MM.1S (cell line): Measurements from ENCODE around the gene BTD.
"Not testable (repeated sequence)": the region's sequence is repeated elsewhere in the genome, so short reads cannot be mapped to it uniquely, and the experiment has no call there.

Source experiments
- DNase-seq: peaks from one replicate; pipeline ENCODE4 v3.0.0-alpha.2; 2015
- H2AFZ ChIP-seq: fragments of 300-600 bp; sonication (generic); 2 replicates; pipeline ENCODE4 v1.6.0; 2016; ENCODE audit warnings: antibody characterized with exemption, low read length
- H3F3A ChIP-seq: fragments of 300-600 bp; sonication (generic); 2 replicates; pipeline ENCODE4 v1.6.1; 2016; ENCODE audit warnings: mild to moderate bottlenecking, antibody characterized with exemption, low read length, moderate library complexity, mixed read lengths; ENCODE audit not compliant: insufficient read depth
- H3K27ac ChIP-seq: fragments of 300-600 bp; sonication (generic); 2 replicates; pipeline ENCODE4 v1.5.1; 2016; ENCODE audit warnings: mild to moderate bottlenecking, low read length
- H3K27me3 ChIP-seq: fragments of 300-600 bp; sonication (generic); replicated peaks from 2 replicates; pipeline ENCODE4 v1.6.0; 2016; ENCODE audit warnings: low read length; ENCODE audit not compliant: insufficient read depth
- H3K36me3 ChIP-seq: fragments of 300-600 bp; sonication (generic); replicated peaks from 2 replicates; pipeline ENCODE4 v1.6.1; 2016; ENCODE audit warnings: mild to moderate bottlenecking, low read length, mixed read lengths; ENCODE audit not compliant: insufficient read depth
- H3K4me1 ChIP-seq: fragments of 300-600 bp; sonication (generic); 2 replicates; pipeline ENCODE4 v1.6.1; 2016; ENCODE audit warnings: low read length, mixed read lengths
- H3K4me2 ChIP-seq: fragments of 300-600 bp; sonication (generic); 2 replicates; pipeline ENCODE4 v1.6.0; 2016; ENCODE audit warnings: low read depth, low read length
- H3K4me3 ChIP-seq: fragments of 300-600 bp; sonication (generic); 2 replicates; pipeline ENCODE4 v1.5.1; 2016; ENCODE audit warnings: low read length, mixed read lengths
- H3K79me2 ChIP-seq: fragments of 300-600 bp; sonication (generic); 2 replicates; pipeline ENCODE4 v1.6.1; 2016; ENCODE audit warnings: mixed run types, low read length, mixed read lengths
- H3K9ac ChIP-seq: fragments of 300-600 bp; sonication (generic); 2 replicates; pipeline ENCODE4 v1.6.1; 2016; ENCODE audit warnings: low read length, mixed read lengths
- H3K9me2 ChIP-seq: fragments of 300-600 bp; sonication (generic); replicated peaks from 2 replicates; pipeline ENCODE4 v1.6.1; 2016; ENCODE audit warnings: mild to moderate bottlenecking, low read length, mixed read lengths; ENCODE audit not compliant: insufficient read depth
- H3K9me3 ChIP-seq: fragments of 300-600 bp; sonication (generic); replicated peaks from 2 replicates; pipeline ENCODE4 v1.6.1; 2016; ENCODE audit warnings: mild to moderate bottlenecking, low read length, mixed read lengths; ENCODE audit not compliant: insufficient read depth
- H4K20me1 ChIP-seq: fragments of 300-600 bp; sonication (generic); 2 replicates; pipeline ENCODE4 v1.6.1; 2016; ENCODE audit warnings: mild to moderate bottlenecking, low read length, moderate library complexity, mixed read lengths; ENCODE audit not compliant: insufficient read depth
- CTCF ChIP-seq: fragments of 300-600 bp; sonication (generic); IDR thresholded peaks from 2 replicates; pipeline ENCODE4 v1.5.1; 2016; ENCODE audit warnings: antibody characterized with exemption, low read length, mixed read lengths
- EZH2 ChIP-seq: fragments of 300-600 bp; sonication (generic); optimal IDR thresholded peaks from 2 replicates; pipeline ENCODE3; 2017; ENCODE audit warnings: low read depth, mild to moderate bottlenecking, antibody characterized with exemption, low read length, mixed read lengths
- EZH2phosphoT487 ChIP-seq: fragments of 300-600 bp; sonication (generic); IDR thresholded peaks from 2 replicates; pipeline ENCODE4 v1.6.1; 2018; ENCODE audit warnings: antibody characterized with exemption, low read length

BTD gene

DNA sequence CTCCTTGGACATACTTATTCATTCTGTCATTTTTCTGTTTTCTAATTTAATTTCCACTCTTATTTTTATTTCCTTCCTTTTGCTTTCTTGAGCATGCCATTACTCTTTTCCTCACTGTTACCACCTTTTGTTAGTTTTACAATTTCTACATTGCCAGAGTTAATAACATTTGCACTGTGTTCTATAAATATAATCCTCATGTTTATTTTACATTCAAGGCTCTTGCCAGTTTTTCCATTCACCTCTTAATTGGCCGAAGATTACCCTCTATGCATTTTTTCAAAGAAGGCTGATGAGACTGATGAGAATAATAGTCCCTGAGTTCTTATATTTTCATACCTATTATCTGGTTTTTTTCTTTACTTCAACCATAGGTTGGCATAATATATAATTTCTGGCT, 10.5 kb downstream of the BTD start:
- H3K4me1 ChIP-seq: no peaks in the 10 kb centered on the region
- no peaks in the 10 kb centered on the region for H3K27me3 ChIP-seq
- no peak for DNase-seq
- no peaks in the 10 kb centered on the region for H4K20me1 ChIP-seq
- H3F3A ChIP-seq: no peaks in the 10 kb centered on the region
- no peak overlapping the region for H3K4me3 ChIP-seq
- H3K27ac ChIP-seq: no peak overlapping the region
- H3K79me2 ChIP-seq: no peaks in the 10 kb centered on the region
- no peaks in the 10 kb centered on the region for H3K36me3 ChIP-seq
- H2AFZ ChIP-seq: no peak overlapping the region
- no peak overlapping the region for H3K4me2 ChIP-seq
- H3K9ac ChIP-seq: no peak overlapping the region
- H3K9me2 ChIP-seq: no peaks in the 10 kb centered on the region
- TF ChIP-seq CTCF (no peak), EZH2 (no peak), EZH2phosphoT487 (no peak)
- H3K9me3 ChIP-seq: no peaks in the 10 kb centered on the region

GRCh38 chr3:15614958-15615357, 13.4 kb downstream of the BTD start:
- DNase-seq: no peak
- Histone ChIP-seq H3K4me3 (no peak overlapping the region), H3K9me2 (no peaks in the 10 kb centered on the region), H3K9ac (no peak overlapping the region), H3K27me3 (no peaks in the 10 kb centered on the region), H3K4me1 (no peaks in the 10 kb centered on the region), H3K27ac (no peak overlapping the region), H3K79me2 (no peaks in the 10 kb centered on the region), H3K36me3 (no peaks in the 10 kb centered on the region), H2AFZ (no peak overlapping the region), H3K4me2 (no peak overlapping the region), H3F3A (no peaks in the 10 kb centered on the region), H4K20me1 (no peaks in the 10 kb centered on the region), H3K9me3 (no peaks in the 10 kb centered on the region)
- no peak for TF ChIP-seq EZH2
- no peak for TF ChIP-seq CTCF
- no peak for TF ChIP-seq EZH2phosphoT487

GRCh38 chr3:15616053-15616452, 14.5 kb downstream of the BTD start:
- H3K27ac ChIP-seq: no peak overlapping the region

GRCh38 chr3:15619659-15620464, 18.3 kb downstream of the BTD start:
- not testable (repeated sequence) for H3K4me2 ChIP-seq, H3K4me1 ChIP-seq, H3K36me3 ChIP-seq, DNase-seq, H3K27me3 ChIP-seq, H3K9me3 ChIP-seq, H4K20me1 ChIP-seq, H2AFZ ChIP-seq, H3F3A ChIP-seq, H3K79me2 ChIP-seq, H3K9ac ChIP-seq, H3K9me2 ChIP-seq, H3K4me3 ChIP-seq, H3K27ac ChIP-seq

More at GRCh38 chr3:15616053-15616452, 14.5 kb downstream of the BTD start:
- Histone ChIP-seq H3K79me2 (no peaks in the 10 kb centered on the region), H3K9me3 (no peaks in the 10 kb centered on the region), H3K4me3 (no peak overlapping the region), H3K4me1 (no peaks in the 10 kb centered on the region), H3K36me3 (no peaks in the 10 kb centered on the region), H3K9me2 (no peaks in the 10 kb centered on the region), H3K27me3 (no peaks in the 10 kb centered on the region), H3K9ac (no peak overlapping the region), H3K4me2 (no peak overlapping the region), H2AFZ (no peak overlapping the region), H4K20me1 (no peaks in the 10 kb centered on the region), H3F3A (no peaks in the 10 kb centered on the region)
- TF ChIP-seq CTCF: no peak
- TF ChIP-seq EZH2phosphoT487: no peak
- TF ChIP-seq EZH2: no peak
- no peak for DNase-seq
